ENCODE results near the gene LRRC4C.

DNA sequence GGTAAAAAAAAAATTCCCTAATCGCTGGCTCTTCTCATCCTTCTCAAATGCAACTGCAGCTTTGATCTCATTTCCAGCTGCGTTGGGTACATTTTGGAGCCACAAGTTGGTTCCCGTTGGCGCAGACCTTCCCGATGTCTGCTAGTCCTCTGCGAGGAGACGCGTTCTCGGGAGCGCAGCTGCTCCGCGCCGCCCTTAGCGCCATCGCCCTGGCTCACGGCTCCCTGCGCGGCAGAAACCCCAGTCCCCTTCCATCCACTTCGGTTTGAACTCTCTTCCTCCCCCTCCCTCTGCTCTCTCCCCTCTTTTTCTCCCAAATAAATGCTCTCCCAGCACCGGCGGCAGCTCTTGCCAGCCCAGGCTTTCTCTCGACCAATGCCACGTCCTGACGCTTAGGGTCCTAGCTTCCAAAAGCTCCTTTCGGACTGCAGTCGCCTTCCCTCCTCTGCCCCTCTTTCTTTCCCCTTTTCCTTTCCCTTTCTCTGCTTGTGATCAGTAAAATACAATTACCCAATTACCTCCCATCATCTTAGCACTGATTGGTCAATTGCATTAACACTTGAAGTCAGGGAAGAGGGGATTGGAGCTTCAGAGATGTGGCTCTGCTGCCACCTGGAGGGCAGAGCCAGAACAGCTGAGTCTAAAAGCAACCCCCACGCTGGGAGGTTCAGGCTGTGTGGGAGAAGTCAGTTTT, 1165.7 kb downstream of the LRRC4C start:
- TF ChIP-seq, protein P1, sequence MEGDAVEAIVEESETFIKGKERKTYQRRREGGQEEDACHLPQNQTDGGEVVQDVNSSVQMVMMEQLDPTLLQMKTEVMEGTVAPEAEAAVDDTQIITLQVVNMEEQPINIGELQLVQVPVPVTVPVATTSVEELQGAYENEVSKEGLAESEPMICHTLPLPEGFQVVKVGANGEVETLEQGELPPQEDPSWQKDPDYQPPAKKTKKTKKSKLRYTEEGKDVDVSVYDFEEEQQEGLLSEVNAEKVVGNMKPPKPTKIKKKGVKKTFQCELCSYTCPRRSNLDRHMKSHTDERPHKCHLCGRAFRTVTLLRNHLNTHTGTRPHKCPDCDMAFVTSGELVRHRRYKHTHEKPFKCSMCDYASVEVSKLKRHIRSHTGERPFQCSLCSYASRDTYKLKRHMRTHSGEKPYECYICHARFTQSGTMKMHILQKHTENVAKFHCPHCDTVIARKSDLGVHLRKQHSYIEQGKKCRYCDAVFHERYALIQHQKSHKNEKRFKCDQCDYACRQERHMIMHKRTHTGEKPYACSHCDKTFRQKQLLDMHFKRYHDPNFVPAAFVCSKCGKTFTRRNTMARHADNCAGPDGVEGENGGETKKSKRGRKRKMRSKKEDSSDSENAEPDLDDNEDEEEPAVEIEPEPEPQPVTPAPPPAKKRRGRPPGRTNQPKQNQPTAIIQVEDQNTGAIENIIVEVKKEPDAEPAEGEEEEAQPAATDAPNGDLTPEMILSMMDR (IDR thresholded peaks at IDR 0.05), result peak in 5 of 6 experiments; percentile 15 to 68 (median 62)
- no peak for TF ChIP-seq POLR2A (IDR thresholded peaks at IDR 0.05)

Data from Peyer's patch (tissue), 4 donors.